Activated T-helper 2 cell treated with anti-CD3 and anti-CD28 coated beads, Interferon-gamma antibody, Interleukin-2, Interleukin-4, amounts not matched to agents 10 μg/mL and 5 μg/mL and 100 μg/mL, durations not matched to agents 14 hours and 24 hours and 36 hours (primary cell): ENCODE results near the gene MGMT. TPM values are rescaled to one million over a fixed set of nuclear protein-coding genes. Genes with fewer than 3 reads are reported as not detected.

Source experiments
- DNase-seq: peaks from one replicate; pipeline ENCODE4 v3.0.0; 2021; ENCODE audit warnings: low spot score
- H3K27ac Mint-ChIP-seq: one replicate; pipeline ENCODE4 v1.8.0; 2021; ENCODE audit warnings: mixed read lengths
- H3K27me3 Mint-ChIP-seq: one replicate; pipeline ENCODE4 v1.8.0; 2021; ENCODE audit warnings: low read depth, mixed read lengths
- H3K36me3 Mint-ChIP-seq: one replicate; pipeline ENCODE4 v1.8.0; 2021; ENCODE audit warnings: low read depth, mixed read lengths
- H3K4me1 Mint-ChIP-seq: one replicate; pipeline ENCODE4 v1.8.0; 2021; ENCODE audit warnings: low read depth, mixed read lengths
- H3K4me3 Mint-ChIP-seq: one replicate; pipeline ENCODE4 v1.8.0; 2021; ENCODE audit warnings: low read depth, mild to moderate bottlenecking, moderate library complexity, mixed read lengths
- H3K9me3 Mint-ChIP-seq: one replicate; pipeline ENCODE4 v1.8.0; 2021; ENCODE audit warnings: mixed read lengths
- intact Hi-C: fragments of 100-400 bp; cut with micrococcal nuclease; formaldehyde crosslinking; loops from one replicate; pipeline ENCODE4 v1.15.1; 2023
- total RNA-seq: library from RNA; stranded (reverse); gene quantifications from 2 replicates; pipeline ENCODE4 v1.2.3, GENCODE V29; 2022

MGMT gene
- total RNA-seq, 1 donor from 2014 or later, result 15.8 TPM

DNA sequence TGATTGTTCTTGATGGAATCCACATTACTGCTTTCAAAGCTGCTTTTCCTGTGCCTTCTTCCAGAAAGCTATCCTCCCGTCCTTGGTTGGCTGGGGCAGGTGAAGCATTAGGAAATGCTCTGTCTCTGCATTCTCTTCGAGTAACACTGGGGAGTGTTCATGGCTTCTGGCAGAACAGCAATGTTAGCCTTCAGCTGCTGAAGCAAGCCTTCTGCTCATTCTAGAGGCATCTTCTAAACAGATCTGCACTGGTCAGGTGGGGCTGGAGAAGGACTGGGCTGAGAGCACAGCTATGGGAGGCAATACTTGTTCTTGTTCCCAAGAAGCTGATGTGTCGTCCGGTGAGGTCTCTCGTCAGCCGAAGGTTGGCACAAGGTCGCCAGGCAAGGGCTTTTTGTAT, 80.6 kb downstream of the MGMT start:
- intact Hi-C loops, result no loop called here
- Mint-ChIP-seq H3K27ac (no peak overlapping the region), H3K4me3 (no peak overlapping the region), H3K4me1 (no peaks in the 10 kb centered on the region), H3K36me3 (no peaks in the 10 kb centered on the region), H3K9me3 (no peaks in the 10 kb centered on the region), H3K27me3 (no peaks in the 10 kb centered on the region)
- DNase-seq, result no peak

- H3K4me3 Mint-ChIP-seq, result no peak overlapping the region
Observed at GRCh38 chr10:129548600-129548999, 81.6 kb downstream of the MGMT start.

GRCh38 chr10:129550076-129550475, 83.0 kb downstream of the MGMT start:
- no peak overlapping the region for H3K27ac Mint-ChIP-seq
- no peak for DNase-seq
- H3K36me3 Mint-ChIP-seq, result no peaks in the 10 kb centered on the region
- no peaks in the 10 kb centered on the region for H3K27me3 Mint-ChIP-seq
- H3K9me3 Mint-ChIP-seq, result no peaks in the 10 kb centered on the region
- intact Hi-C loops, result no loop called here
- no peaks in the 10 kb centered on the region for H3K4me1 Mint-ChIP-seq
- H3K4me3 Mint-ChIP-seq, result no peak overlapping the region

More at GRCh38 chr10:129548600-129548999, 81.6 kb downstream of the MGMT start:
- DNase-seq, result no peak
- H3K36me3 Mint-ChIP-seq, result no peaks in the 10 kb centered on the region
- no peaks in the 10 kb centered on the region for H3K9me3 Mint-ChIP-seq
- no peak overlapping the region for H3K27ac Mint-ChIP-seq
- no peaks in the 10 kb centered on the region for H3K27me3 Mint-ChIP-seq
- intact Hi-C loops, result no loop called here
- H3K4me1 Mint-ChIP-seq, result no peaks in the 10 kb centered on the region

DNA sequence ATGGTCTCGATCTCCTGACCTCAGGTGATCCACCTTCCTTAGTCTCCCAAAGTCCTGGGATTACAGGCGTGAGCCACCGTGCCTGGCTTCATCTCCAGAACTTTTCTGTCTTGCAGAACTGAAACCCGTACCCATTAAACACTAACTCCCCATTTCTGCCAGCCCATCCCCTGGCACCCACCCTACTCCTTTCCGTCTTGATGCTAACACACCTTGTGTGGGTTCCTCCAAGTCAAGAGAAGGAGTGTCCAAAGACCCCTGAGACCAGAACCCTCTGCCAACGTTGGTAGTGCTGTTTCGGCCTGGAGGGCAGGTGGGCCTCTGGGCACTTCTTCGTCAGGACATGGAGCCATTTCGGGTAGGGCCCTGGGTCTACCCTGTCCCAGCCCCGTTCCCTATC, 83.6 kb downstream of the MGMT start:
- Mint-ChIP-seq H3K9me3 (no peaks in the 10 kb centered on the region), H3K4me1 (no peaks in the 10 kb centered on the region), H3K36me3 (no peaks in the 10 kb centered on the region), H3K27ac (no peak overlapping the region), H3K27me3 (no peaks in the 10 kb centered on the region), H3K4me3 (no peak overlapping the region)
- DNase-seq, result no peak
- intact Hi-C loops, result no loop called here

GRCh38 chr10:129552119-129552518, 85.1 kb downstream of the MGMT start:
- no peak overlapping the region for H3K27ac Mint-ChIP-seq
- no peaks in the 10 kb centered on the region for H3K27me3 Mint-ChIP-seq
- H3K9me3 Mint-ChIP-seq, result no peaks in the 10 kb centered on the region
- no peaks in the 10 kb centered on the region for H3K36me3 Mint-ChIP-seq
- DNase-seq, result no peak
- H3K4me1 Mint-ChIP-seq, result no peaks in the 10 kb centered on the region
- intact Hi-C loops, result no loop called here
- no peak overlapping the region for H3K4me3 Mint-ChIP-seq

DNA sequence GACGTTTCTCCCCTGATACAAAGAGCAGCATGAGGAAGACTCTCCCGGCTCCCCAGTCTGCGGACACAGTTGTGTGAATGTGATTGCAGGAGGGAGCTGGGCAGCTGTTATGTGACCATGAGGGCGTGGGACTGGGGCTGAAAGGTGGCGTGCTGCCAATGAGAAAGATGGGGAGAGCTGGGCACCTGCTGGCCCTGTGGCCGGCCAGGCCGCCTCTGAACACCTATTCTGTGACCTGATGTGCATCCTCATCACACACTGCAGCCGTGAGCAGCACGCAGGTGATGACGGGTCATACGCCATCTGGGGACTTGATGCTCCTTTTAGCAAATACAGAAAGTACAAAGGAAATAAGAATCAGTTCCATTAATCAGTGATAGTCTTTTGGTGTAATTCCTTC, 86.9 kb downstream of the MGMT start:
- DNase-seq, result no peak
- Mint-ChIP-seq H3K4me1 (no peaks in the 10 kb centered on the region), H3K4me3 (no peak overlapping the region), H3K27me3 (no peaks in the 10 kb centered on the region), H3K36me3 (no peaks in the 10 kb centered on the region), H3K27ac (no peak overlapping the region), H3K9me3 (no peaks in the 10 kb centered on the region)
- intact Hi-C loops, result no loop called here

- Mint-ChIP-seq H3K4me3 (no peak overlapping the region), H3K9me3 (peaks cover 4% of the 10 kb centered on the region), H3K27me3 (no peaks in the 10 kb centered on the region), H3K27ac (no peak overlapping the region), H3K4me1 (no peaks in the 10 kb centered on the region), H3K36me3 (no peaks in the 10 kb centered on the region)
- intact Hi-C loops, result no loop called here
- no peak for DNase-seq
Observed at GRCh38 chr10:129556316-129556715, 89.3 kb downstream of the MGMT start.

- H3K27me3 Mint-ChIP-seq, result no peaks in the 10 kb centered on the region
- no peak overlapping the region for H3K4me3 Mint-ChIP-seq
- no peak overlapping the region for H3K27ac Mint-ChIP-seq
- no peaks in the 10 kb centered on the region for H3K4me1 Mint-ChIP-seq
- DNase-seq, result no peak
- peaks cover 3% of the 10 kb centered on the region for H3K36me3 Mint-ChIP-seq
- intact Hi-C loops, result no loop called here
- H3K9me3 Mint-ChIP-seq, result peaks cover 9% of the 10 kb centered on the region
Observed at GRCh38 chr10:129560361-129560760, 93.3 kb downstream of the MGMT start.

- no peak for DNase-seq
- Mint-ChIP-seq H3K4me1 (no peaks in the 10 kb centered on the region), H3K27ac (no peak overlapping the region), H3K27me3 (no peaks in the 10 kb centered on the region), H3K36me3 (peaks cover 9% of the 10 kb centered on the region), H3K9me3 (peaks cover 13% of the 10 kb centered on the region), H3K4me3 (no peak overlapping the region)
- intact Hi-C loops, result no loop called here
Observed at GRCh38 chr10:129562487-129562886, 95.4 kb downstream of the MGMT start.

- intact Hi-C loops, result no loop called here
- peaks cover 9% of the 10 kb centered on the region for H3K36me3 Mint-ChIP-seq
- no peak overlapping the region for H3K27ac Mint-ChIP-seq
- no peaks in the 10 kb centered on the region for H3K4me1 Mint-ChIP-seq
- H3K27me3 Mint-ChIP-seq, result no peaks in the 10 kb centered on the region
- peaks cover 9% of the 10 kb centered on the region for H3K9me3 Mint-ChIP-seq
- no peak for DNase-seq
- H3K4me3 Mint-ChIP-seq, result no peak overlapping the region
Observed at GRCh38 chr10:129564923-129565322, 97.9 kb downstream of the MGMT start.

- intact Hi-C loops, result no loop called here
- H3K4me3 Mint-ChIP-seq, result no peak overlapping the region
- no peak overlapping the region for H3K27ac Mint-ChIP-seq
- H3K36me3 Mint-ChIP-seq, result peaks cover 9% of the 10 kb centered on the region
- H3K9me3 Mint-ChIP-seq, result peaks cover 17% of the 10 kb centered on the region
- no peaks in the 10 kb centered on the region for H3K27me3 Mint-ChIP-seq
- no peaks in the 10 kb centered on the region for H3K4me1 Mint-ChIP-seq
- no peak for DNase-seq
Observed at GRCh38 chr10:129568583-129569344, 101.7 kb downstream of the MGMT start.

DNA sequence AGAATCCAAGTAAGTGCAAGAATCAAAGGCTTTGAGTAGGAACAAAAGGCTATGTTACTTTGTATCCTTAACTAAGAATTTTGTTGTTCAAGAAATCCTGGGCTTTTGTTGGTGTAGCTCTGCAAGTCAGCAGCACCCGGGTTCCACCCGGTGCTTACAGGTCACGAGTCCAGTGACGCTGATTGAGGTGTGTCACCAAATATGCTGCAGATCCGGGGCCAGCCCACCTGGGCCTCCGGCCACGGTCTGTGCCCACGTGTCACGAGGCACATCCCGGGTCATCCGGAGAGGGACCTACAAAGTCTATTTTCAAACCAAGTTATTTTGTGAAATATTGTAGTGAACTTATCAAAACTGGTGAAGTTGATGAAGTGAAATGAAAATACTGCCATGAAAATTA, 103.1 kb downstream of the MGMT start:
- H3K4me1 Mint-ChIP-seq, result no peaks in the 10 kb centered on the region
- H3K27ac Mint-ChIP-seq, result no peak overlapping the region
- intact Hi-C loops, result no loop called here
- H3K4me3 Mint-ChIP-seq, result no peak overlapping the region
- H3K27me3 Mint-ChIP-seq, result no peaks in the 10 kb centered on the region
- H3K36me3 Mint-ChIP-seq, result peaks cover 7% of the 10 kb centered on the region
- DNase-seq, result no peak
- H3K9me3 Mint-ChIP-seq, result peaks cover 14% of the 10 kb centered on the region

DNA sequence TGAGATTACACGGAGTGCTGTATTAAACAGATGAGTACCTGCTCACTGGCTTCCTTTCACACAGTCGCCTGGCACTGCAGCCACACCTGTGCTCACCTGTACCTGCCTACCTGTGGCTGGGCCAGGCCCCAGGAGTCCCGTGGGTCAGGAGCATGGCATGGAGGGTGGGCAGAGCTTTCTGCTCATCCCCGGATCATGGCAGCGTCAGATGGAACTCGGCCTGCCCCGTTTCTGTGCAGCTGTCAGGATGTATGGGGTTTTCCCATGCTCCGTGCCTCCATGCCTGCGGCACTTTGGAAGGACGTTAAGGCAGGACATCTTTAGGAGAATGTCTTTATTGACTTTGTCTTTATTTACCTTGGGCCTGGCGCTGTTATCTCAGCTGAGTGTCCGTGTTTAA, 112.2 kb downstream of the MGMT start:
- no peak for DNase-seq
- H3K27ac Mint-ChIP-seq, result no peak overlapping the region
- peaks cover 17% of the 10 kb centered on the region for H3K9me3 Mint-ChIP-seq
- intact Hi-C loops, result no loop called here
- H3K27me3 Mint-ChIP-seq, result no peaks in the 10 kb centered on the region
- H3K4me1 Mint-ChIP-seq, result no peaks in the 10 kb centered on the region
- no peak overlapping the region for H3K4me3 Mint-ChIP-seq
- H3K36me3 Mint-ChIP-seq, result peaks cover 4% of the 10 kb centered on the region

GRCh38 chr10:129580010-129580409, 113.0 kb downstream of the MGMT start:
- no peak overlapping the region for H3K4me3 Mint-ChIP-seq
- no peak for DNase-seq
- intact Hi-C loops, result no loop called here
- H3K36me3 Mint-ChIP-seq, result peaks cover 4% of the 10 kb centered on the region
- H3K4me1 Mint-ChIP-seq, result no peaks in the 10 kb centered on the region
- no peaks in the 10 kb centered on the region for H3K27me3 Mint-ChIP-seq
- H3K27ac Mint-ChIP-seq, result no peak overlapping the region
- peaks cover 23% of the 10 kb centered on the region for H3K9me3 Mint-ChIP-seq
